Measurements from ENCODE around the gene TOLLIP. TPM values are rescaled to one million over a fixed set of nuclear protein-coding genes. Genes with fewer than 3 reads are reported as not detected.

TOLLIP gene
- total RNA-seq, 1 experiment from 2014 or later: 9.9 TPM

DNA sequence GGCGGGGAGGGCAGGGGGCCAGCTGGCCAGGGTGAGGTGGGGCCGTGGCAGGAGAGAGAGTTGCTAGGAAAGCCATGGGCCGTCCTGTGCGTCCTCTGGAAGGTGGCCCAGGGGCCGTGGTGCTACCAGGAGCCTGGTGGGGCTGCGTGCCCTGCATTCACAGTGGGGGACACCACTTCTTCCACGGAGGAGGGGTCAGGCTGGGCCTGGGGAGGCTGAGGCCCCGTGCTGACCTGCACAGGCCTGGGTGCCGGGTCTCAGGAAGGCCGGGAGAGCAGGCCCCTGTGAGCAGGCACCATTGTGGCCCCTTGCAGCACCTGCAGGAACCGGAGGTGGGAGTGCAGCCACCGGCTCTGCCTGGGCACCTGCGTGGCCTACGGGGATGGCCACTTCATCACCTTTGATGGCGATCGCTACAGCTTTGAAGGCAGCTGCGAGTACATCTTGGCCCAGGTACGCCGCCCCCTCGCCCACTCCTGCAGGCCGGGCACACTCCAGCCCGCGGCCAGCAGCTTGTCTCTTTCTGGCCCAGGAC, 74.6 kb downstream of the TOLLIP start:
- no peak for DNase-seq (ENCODE audit: extremely low read depth, low read depth)

- no peak for DNase-seq (ENCODE audit: extremely low read depth, low read depth)
Observed at GRCh38 chr11:1234054-1234720, 75.2 kb downstream of the TOLLIP start.

- DNase-seq (ENCODE audit: extremely low read depth, low read depth): no peak
Observed at GRCh38 chr11:1233351-1234053, 75.9 kb downstream of the TOLLIP start.

- DNase-seq (ENCODE audit: extremely low read depth, low read depth): no peak
Observed at GRCh38 chr11:1232883-1233321, 76.5 kb downstream of the TOLLIP start.

- no peak for DNase-seq (ENCODE audit: extremely low read depth, low read depth)
Observed at GRCh38 chr11:1232021-1232882, 77.2 kb downstream of the TOLLIP start.

DNA sequence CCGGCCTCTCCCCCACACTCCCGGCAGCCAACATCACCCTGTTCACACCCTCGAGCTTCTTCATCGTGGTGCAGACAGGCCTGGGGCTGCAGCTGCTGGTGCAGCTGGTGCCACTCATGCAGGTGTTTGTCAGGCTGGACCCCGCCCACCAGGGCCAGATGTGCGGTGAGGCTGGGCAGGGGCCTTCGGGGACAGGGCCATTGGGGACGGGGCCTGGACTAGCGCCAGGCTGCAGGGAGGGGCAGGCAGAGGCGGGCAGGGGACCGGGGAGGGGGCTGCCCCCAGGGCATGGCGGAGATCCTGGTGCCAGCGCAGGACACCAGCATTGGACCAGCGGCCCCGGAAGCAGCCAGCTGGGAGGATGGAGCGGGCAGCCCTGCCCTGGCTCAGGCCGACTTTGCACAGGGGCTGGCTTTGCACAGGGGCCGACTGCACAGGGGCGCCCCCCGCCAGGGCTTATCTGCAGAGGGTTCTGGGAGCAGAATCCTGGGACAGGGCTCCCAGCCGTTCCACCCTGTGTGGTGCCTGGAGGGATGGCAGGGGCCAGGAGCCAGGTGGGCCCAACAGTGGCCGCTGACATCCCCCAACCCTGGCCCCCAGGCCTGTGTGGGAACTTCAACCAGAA, 77.9 kb downstream of the TOLLIP start:
- DNase-seq (ENCODE audit: extremely low read depth, low read depth): no peak

DNA sequence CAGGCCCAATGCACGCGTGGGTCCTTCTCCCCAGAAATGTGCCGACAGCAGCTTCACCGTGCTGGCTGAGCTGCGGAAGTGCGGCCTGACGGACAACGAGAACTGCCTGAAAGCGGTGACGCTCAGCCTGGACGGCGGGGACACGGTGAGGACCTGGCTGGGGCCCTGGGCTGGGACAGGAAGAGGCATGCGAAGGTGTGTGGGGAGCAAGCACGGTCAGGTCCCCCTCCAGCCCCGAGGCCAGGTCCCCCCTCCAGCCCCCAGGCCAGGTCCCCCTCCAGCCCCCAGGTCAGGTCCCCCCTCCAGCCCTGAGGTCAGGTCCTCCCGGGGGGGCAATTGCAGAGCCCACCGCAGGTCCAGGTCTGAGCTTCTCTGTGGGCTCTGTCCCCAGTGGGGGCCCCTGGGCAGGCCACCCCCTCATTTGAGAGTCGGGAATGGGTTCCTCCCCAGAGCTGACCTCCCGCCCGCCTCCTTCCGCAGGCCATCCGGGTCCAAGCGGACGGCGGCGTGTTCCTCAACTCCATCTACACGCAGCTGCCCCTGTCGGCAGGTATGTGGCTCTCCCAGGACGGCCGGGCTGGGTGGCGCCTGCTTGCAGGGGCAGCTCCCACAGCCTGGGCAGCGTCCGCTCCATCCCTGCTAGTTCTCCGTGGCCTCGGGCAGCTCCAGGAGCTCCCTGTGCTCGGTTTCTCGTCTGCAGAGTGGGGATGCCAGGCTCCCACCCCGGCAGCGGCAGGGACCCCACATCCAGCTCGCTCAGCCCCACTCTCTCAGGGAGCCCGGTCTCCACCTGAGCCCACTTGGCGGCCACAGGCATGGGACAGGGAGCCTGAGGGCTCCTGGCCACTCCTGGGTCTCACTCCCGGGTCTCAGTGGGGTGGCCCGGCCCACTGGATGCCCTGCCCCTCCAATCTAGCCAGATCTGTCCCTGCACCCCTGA, 78.7 kb downstream of the TOLLIP start:
- no peak for DNase-seq (ENCODE audit: extremely low read depth, low read depth)

- no peak for DNase-seq (ENCODE audit: extremely low read depth, low read depth)
Observed at GRCh38 chr11:1230121-1230455, 79.3 kb downstream of the TOLLIP start.

- no peak for DNase-seq (ENCODE audit: extremely low read depth, low read depth)
Observed at GRCh38 chr11:1229471-1230120, 79.8 kb downstream of the TOLLIP start.

DNA sequence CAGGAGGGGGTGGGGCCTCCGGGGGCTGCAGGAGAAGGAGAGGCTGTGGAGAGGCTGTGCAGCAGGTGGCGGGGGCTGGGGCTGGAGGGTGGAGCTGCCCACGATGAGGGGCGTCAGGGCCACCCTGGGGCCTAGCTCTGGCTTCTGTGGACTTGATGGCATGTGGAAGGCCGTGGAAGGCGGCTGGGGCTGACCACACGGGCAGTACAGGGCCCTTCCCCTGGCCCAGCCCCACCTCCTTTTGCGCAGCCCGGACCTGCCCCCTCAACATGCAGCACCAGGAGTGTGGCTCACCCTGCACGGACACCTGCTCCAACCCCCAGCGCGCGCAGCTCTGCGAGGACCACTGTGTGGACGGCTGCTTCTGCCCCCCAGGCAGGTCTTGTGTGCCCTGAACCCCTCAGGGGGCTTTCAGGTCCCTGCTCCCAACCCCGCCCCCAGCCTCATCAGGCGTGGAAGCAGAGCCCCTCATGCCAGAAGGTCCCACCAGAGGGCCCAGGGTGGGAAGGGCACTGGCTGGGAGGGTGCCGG, 80.4 kb downstream of the TOLLIP start:
- no peak for DNase-seq (ENCODE audit: extremely low read depth, low read depth)

GRCh38 chr11:1228101-1228821, 81.2 kb downstream of the TOLLIP start:
- DNase-seq (ENCODE audit: extremely low read depth, low read depth): no peak

DNA sequence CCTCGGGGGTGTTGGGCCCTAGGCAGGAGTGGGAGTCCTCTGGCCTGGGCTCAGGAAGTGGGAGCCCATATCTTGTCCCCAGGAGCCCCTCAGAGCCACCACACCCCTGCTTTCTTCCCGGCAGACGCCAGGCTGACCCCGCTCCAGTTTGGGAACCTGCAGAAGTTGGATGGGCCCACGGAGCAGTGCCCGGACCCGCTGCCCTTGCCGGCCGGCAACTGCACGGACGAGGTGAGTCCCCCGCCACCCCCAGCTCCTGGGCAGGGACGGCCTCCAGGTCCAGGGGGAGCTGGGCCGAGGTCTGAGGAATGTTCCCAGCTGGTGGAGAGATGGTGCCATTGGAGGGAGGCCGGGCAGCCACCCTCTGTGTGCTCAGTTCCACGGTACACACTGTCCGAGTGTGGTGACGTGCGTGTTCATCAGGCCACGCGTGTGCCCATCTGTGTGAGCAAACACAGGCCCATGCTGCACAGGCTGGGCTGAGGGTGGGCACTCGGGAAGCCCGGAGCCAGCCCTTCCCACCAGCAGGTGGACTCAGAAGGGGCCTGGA, 81.8 kb downstream of the TOLLIP start:
- no peak for DNase-seq (ENCODE audit: extremely low read depth, low read depth)

GRCh38 chr11:1226986-1227550, 82.4 kb downstream of the TOLLIP start:
- no peak for DNase-seq (ENCODE audit: extremely low read depth, low read depth)

- no peak for DNase-seq (ENCODE audit: extremely low read depth, low read depth)
Observed at GRCh38 chr11:1226226-1226985, 83.0 kb downstream of the TOLLIP start.

DNA sequence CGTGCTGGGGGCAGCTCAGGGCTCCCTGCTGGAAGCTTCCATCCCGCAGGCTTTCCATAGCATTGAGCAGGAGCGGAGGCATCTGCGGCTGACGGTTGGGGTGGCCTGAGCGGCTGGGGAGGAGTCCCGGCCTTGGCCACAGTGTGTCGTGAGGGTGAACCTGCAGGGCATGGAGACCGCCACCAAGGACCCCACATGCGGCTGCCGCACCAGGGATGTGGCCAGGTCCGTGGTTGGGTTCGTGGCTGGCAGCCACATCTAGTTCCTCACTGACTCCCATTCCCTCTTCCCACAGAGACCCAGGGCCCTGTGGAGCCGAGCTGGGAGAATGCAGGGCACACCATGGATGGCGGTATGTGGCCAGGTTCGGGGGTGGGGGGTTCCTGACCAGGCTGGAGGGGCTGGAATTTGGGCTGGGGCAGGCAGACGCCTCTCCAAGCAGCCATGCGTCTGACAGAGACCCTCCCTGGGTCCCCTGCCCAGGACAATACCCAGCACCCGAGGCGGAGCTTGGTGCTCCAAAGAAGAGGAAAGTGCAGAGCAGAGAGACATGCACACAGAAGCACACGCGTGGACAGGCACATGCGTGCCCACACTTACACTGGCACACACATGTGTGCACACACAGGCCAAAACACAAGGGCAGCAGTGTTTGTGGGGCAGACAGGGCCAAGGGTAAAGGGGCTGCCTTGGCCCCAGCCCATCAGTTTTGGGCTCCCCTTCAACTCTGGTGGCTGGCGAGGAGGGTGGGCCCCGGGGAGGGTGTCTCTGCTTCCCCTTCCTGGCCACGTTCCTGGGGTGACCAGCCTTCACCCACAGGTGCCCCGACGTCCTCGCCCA, 83.8 kb downstream of the TOLLIP start:
- DNase-seq (ENCODE audit: extremely low read depth, low read depth): no peak
